Measurements from ENCODE around the gene ZNF212. TPM values are rescaled to one million over a fixed set of nuclear protein-coding genes. Genes with fewer than 3 reads are reported as not detected.
"Not testable (repeated sequence)": the region's sequence is repeated elsewhere in the genome, so short reads cannot be mapped to it uniquely, and the experiment has no call there.

Gene ZNF212
- total RNA-seq, 2 experiments from 2014 or later, result 14.6 to 15.5 TPM

GRCh38 chr7:149251518-149251917 lies 12.1 kb downstream of the ZNF212 start:
- not testable (repeated sequence) for H3K27me3 Mint-ChIP-seq; ATAC-seq (ENCODE audit: low read depth); H3K27ac Mint-ChIP-seq; DNase-seq; H3K9me3 Mint-ChIP-seq; H3K4me3 Mint-ChIP-seq
- peaks cover 14% of the 10 kb centered on the region for H3K36me3 Mint-ChIP-seq
- POLR2A ChIA-PET, result interaction anchor here (1.5 kb wide), 1 partner anchor 55 kb away, joined by 4 read pairs; no protein-coding TSS in a partner anchor
- H3K4me1 Mint-ChIP-seq, result peaks cover 11% of the 10 kb centered on the region

GRCh38 chr7:149252378-149252777 lies 12.9 kb downstream of the ZNF212 start:
- ATAC-seq (ENCODE audit: low read depth), result no peak
- peaks cover 11% of the 10 kb centered on the region for H3K4me1 Mint-ChIP-seq
- peaks cover 13% of the 10 kb centered on the region for H3K36me3 Mint-ChIP-seq
- no peaks in the 10 kb centered on the region for H3K9me3 Mint-ChIP-seq
- POLR2A ChIA-PET, result interaction anchor here (1.5 kb wide), 1 partner anchor 56 kb away, joined by 4 read pairs; no protein-coding TSS in a partner anchor
- no peaks in the 10 kb centered on the region for H3K27me3 Mint-ChIP-seq
- no peak overlapping the region for H3K4me3 Mint-ChIP-seq
- no peak overlapping the region for H3K27ac Mint-ChIP-seq
- no peak for DNase-seq

- POLR2A ChIA-PET, result interaction anchor here (0.6 to 1.7 kb wide), 2 partner anchors 8 to 9 kb away, joined by 3 read pairs; partner anchors contain the start of gene ZNF783
- no peak for ATAC-seq (ENCODE audit: low read depth)
- DNase-seq, result no peak
- Mint-ChIP-seq H3K9me3 (no peaks in the 10 kb centered on the region), H3K4me1 (peaks cover 4% of the 10 kb centered on the region), H3K27me3 (no peaks in the 10 kb centered on the region), H3K27ac (no peak overlapping the region), H3K4me3 (no peak overlapping the region), H3K36me3 (peaks cover 10% of the 10 kb centered on the region)
These were observed 14.2 kb downstream of the ZNF212 start for GRCh38 chr7:149253665-149254064.

GRCh38 chr7:149254181-149254858 lies 14.9 kb downstream of the ZNF212 start:
- H3K27ac Mint-ChIP-seq, result no peak overlapping the region
- peaks cover 10% of the 10 kb centered on the region for H3K36me3 Mint-ChIP-seq
- POLR2A ChIA-PET, result interaction anchor here (0.6 to 1.7 kb wide), 2 partner anchors 8 to 186 kb away, joined by 3 to 5 read pairs; partner anchors contain the start of gene ZNF783

GRCh38 chr7:149255174-149255573 lies 15.7 kb downstream of the ZNF212 start:
- no peaks in the 10 kb centered on the region for H3K9me3 Mint-ChIP-seq
- no peaks in the 10 kb centered on the region for H3K27me3 Mint-ChIP-seq
- peaks cover 9% of the 10 kb centered on the region for H3K36me3 Mint-ChIP-seq
- no peak overlapping the region for H3K27ac Mint-ChIP-seq
- peaks cover 1% of the 10 kb centered on the region for H3K4me1 Mint-ChIP-seq
- DNase-seq, result no peak
- no peak overlapping the region for H3K4me3 Mint-ChIP-seq
- ATAC-seq (ENCODE audit: low read depth), result no peak
- POLR2A ChIA-PET, result interaction anchor here (0.6 kb wide), 1 partner anchor 187 kb away, joined by 5 read pairs; no protein-coding TSS in a partner anchor

More at GRCh38 chr7:149254181-149254858, 14.9 kb downstream of the ZNF212 start:
- Mint-ChIP-seq H3K9me3 (no peaks in the 10 kb centered on the region), H3K4me1 (peaks cover 1% of the 10 kb centered on the region), H3K4me3 (no peak overlapping the region), H3K27me3 (no peaks in the 10 kb centered on the region)
- DNase-seq (no peak), ATAC-seq (ENCODE audit: low read depth) (no peak)

GRCh38 chr7:149256568-149256967 lies 17.1 kb downstream of the ZNF212 start:
- Mint-ChIP-seq H3K4me3 (no peak overlapping the region), H3K27me3 (no peaks in the 10 kb centered on the region), H3K27ac (no peak overlapping the region), H3K36me3 (peaks cover 3% of the 10 kb centered on the region), H3K9me3 (no peaks in the 10 kb centered on the region), H3K4me1 (peaks cover 6% of the 10 kb centered on the region)
- ATAC-seq (ENCODE audit: low read depth) (no peak), DNase-seq (no peak)
- POLR2A ChIA-PET, result no interaction called here

- ATAC-seq (ENCODE audit: low read depth) (no peak), DNase-seq (no peak)
- H3K27me3 Mint-ChIP-seq, result no peaks in the 10 kb centered on the region
- H3K36me3 Mint-ChIP-seq, result peaks cover 3% of the 10 kb centered on the region
- H3K9me3 Mint-ChIP-seq, result no peaks in the 10 kb centered on the region
- H3K4me3 Mint-ChIP-seq, result no peak overlapping the region
- POLR2A ChIA-PET, result no interaction called here
- no peak overlapping the region for H3K27ac Mint-ChIP-seq
- H3K4me1 Mint-ChIP-seq, result peaks cover 7% of the 10 kb centered on the region
These were observed 17.7 kb downstream of the ZNF212 start for GRCh38 chr7:149257146-149257545.

GRCh38 chr7:149261316-149261828 lies 21.9 kb downstream of the ZNF212 start:
- Mint-ChIP-seq H3K36me3 (peaks cover 6% of the 10 kb centered on the region), H3K4me3 (peak overlapping the region; percentile 86), H3K9me3 (no peaks in the 10 kb centered on the region), H3K4me1 (peaks cover 21% of the 10 kb centered on the region), H3K27me3 (no peaks in the 10 kb centered on the region), H3K27ac (peak overlapping the region; percentile 73)
- ATAC-seq (ENCODE audit: low read depth), result no peak
- POLR2A ChIA-PET, result interaction anchor here (1.0 to 4.0 kb wide), 8 partner anchors 14 to 363 kb away, joined by 3 to 33 read pairs (median 5); partner anchors contain the start of genes ZNF282 and ZNF398
- no peak for DNase-seq

GRCh38 chr7:149261829-149262617 lies 22.6 kb downstream of the ZNF212 start, which contains the start of gene ZNF783:
Gene ZNF783, plus strand, starts transcription at chr7:149262196. Its CDS starts 138 bp downstream, at chr7:149262334.
- H3K4me1 Mint-ChIP-seq, result peaks cover 21% of the 10 kb centered on the region
- H3K27me3 Mint-ChIP-seq, result no peaks in the 10 kb centered on the region
- peak; percentile 91 for ATAC-seq (ENCODE audit: low read depth)
- H3K27ac Mint-ChIP-seq, result peak within 1 kb of the TSS; percentile 73
- H3K36me3 Mint-ChIP-seq, result peaks cover 11% of the 10 kb centered on the region
- peak within 1 kb of the TSS; percentile 86 for H3K4me3 Mint-ChIP-seq
- DNase-seq, result peak; percentile 89
- POLR2A ChIA-PET, result interaction anchor here (0.7 to 4.0 kb wide), 10 partner anchors 9 to 362 kb away, joined by 3 to 33 read pairs (median 4); partner anchors contain the start of genes ZNF282 and ZNF398
- H3K9me3 Mint-ChIP-seq, result no peaks in the 10 kb centered on the region

- H3K4me1 Mint-ChIP-seq, result peaks cover 16% of the 10 kb centered on the region
- POLR2A ChIA-PET, result no interaction called here
- H3K9me3 Mint-ChIP-seq, result no peaks in the 10 kb centered on the region
- no peaks in the 10 kb centered on the region for H3K27me3 Mint-ChIP-seq
- peaks cover 33% of the 10 kb centered on the region for H3K36me3 Mint-ChIP-seq
- no peak for ATAC-seq (ENCODE audit: low read depth)
- DNase-seq, result no peak
- H3K4me3 Mint-ChIP-seq, result no peak overlapping the region
- H3K27ac Mint-ChIP-seq, result no peak overlapping the region
These were observed 27.0 kb downstream of the ZNF212 start for GRCh38 chr7:149266451-149266850.

GRCh38 chr7:149267733-149268132 lies 28.3 kb downstream of the ZNF212 start:
- H3K36me3 Mint-ChIP-seq, result peaks cover 34% of the 10 kb centered on the region
- POLR2A ChIA-PET, result no interaction called here
- H3K27ac Mint-ChIP-seq, result no peak overlapping the region
- no peaks in the 10 kb centered on the region for H3K9me3 Mint-ChIP-seq
- DNase-seq (no peak), ATAC-seq (ENCODE audit: low read depth) (no peak)
- no peaks in the 10 kb centered on the region for H3K27me3 Mint-ChIP-seq
- H3K4me3 Mint-ChIP-seq, result no peak overlapping the region
- H3K4me1 Mint-ChIP-seq, result peaks cover 14% of the 10 kb centered on the region

- H3K4me1 Mint-ChIP-seq; H3K4me3 Mint-ChIP-seq; H3K27me3 Mint-ChIP-seq; H3K9me3 Mint-ChIP-seq; ATAC-seq (ENCODE audit: low read depth); POLR2A ChIA-PET: not testable (repeated sequence)
- peak; percentile 6 for DNase-seq
- H3K27ac Mint-ChIP-seq, result peak overlapping the region; percentile 18
- H3K36me3 Mint-ChIP-seq, result peaks cover 39% of the 10 kb centered on the region
These were observed 35.0 kb downstream of the ZNF212 start for GRCh38 chr7:149274424-149274823.

- Mint-ChIP-seq H3K4me3 (no peak overlapping the region), H3K36me3 (peaks cover 35% of the 10 kb centered on the region), H3K27me3 (no peaks in the 10 kb centered on the region), H3K4me1 (no peaks in the 10 kb centered on the region), H3K27ac (no peak overlapping the region), H3K9me3 (no peaks in the 10 kb centered on the region)
- DNase-seq (no peak), ATAC-seq (ENCODE audit: low read depth) (no peak)
- POLR2A ChIA-PET, result no interaction called here
These were observed 38.4 kb downstream of the ZNF212 start for GRCh38 chr7:149277871-149278270.

Measured in activated naive CD8-positive, alpha-beta T cell treated with anti-CD3 and anti-CD28 coated beads, Interleukin-2, amount 10 ng/mL, durations not matched to agents 7 days and 5 days (primary cell).